OCI-LY1 (cell line): ENCODE data around the gene DAPK2.

Experiments
- EZH2 ChIP-seq: fragments of 200-600 bp; sonication (generic), shearing (Covaris generic); IDR thresholded peaks from 2 replicates; pipeline ENCODE4 v1.8.0; 2017; ENCODE audit warnings: borderline replicate concordance, mixed run types, mild to moderate bottlenecking, antibody characterized with exemption, low read length, moderate library complexity, mixed read lengths
- TF ChIP-seq, protein P1 (sequence below): fragments of 200-600 bp; sonication (generic), shearing (Covaris generic); IDR thresholded peaks from 2 replicates; pipeline ENCODE4 v1.5.1; 2017; ENCODE audit warnings: mild to moderate bottlenecking, antibody characterized with exemption, low read length, moderate library complexity, mixed read lengths

DNA sequence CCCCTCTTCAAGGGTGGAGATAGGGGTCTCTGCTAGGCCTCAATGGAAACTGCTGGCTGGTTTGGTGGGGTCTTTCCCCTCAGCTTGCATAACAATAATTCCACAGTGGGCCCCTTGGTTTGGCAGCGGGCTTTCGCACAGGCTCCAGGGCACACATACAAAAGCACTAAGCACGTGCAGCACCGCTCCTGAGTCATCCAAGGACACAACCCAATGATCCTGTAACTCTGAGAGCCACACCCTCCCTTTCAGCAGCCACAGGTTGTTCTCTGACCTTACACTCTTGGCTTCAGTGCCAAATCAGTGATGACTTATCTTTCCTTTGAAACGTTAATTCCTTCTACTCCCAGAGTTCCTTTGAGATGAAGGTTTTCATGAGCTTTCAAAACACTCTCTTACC lies 41.7 kb downstream of the DAPK2 start:
- TF ChIP-seq, protein P1, sequence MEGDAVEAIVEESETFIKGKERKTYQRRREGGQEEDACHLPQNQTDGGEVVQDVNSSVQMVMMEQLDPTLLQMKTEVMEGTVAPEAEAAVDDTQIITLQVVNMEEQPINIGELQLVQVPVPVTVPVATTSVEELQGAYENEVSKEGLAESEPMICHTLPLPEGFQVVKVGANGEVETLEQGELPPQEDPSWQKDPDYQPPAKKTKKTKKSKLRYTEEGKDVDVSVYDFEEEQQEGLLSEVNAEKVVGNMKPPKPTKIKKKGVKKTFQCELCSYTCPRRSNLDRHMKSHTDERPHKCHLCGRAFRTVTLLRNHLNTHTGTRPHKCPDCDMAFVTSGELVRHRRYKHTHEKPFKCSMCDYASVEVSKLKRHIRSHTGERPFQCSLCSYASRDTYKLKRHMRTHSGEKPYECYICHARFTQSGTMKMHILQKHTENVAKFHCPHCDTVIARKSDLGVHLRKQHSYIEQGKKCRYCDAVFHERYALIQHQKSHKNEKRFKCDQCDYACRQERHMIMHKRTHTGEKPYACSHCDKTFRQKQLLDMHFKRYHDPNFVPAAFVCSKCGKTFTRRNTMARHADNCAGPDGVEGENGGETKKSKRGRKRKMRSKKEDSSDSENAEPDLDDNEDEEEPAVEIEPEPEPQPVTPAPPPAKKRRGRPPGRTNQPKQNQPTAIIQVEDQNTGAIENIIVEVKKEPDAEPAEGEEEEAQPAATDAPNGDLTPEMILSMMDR: no peak
- TF ChIP-seq EZH2: no peak
